Activated B cell treated with CpG ODN at 0.5 μM for 24 hours (primary cell): ENCODE measurements around the gene TIMP2. TPM values are rescaled to one million over a fixed set of nuclear protein-coding genes. Genes with fewer than 3 reads are reported as not detected.
"Not testable (repeated sequence)": the region's sequence is repeated elsewhere in the genome, so short reads cannot be mapped to it uniquely, and the experiment has no call there.

ENCODE experiments used
- ATAC-seq: fragments of 200-7000 bp; cut with Tn5 transposase; one replicate; pipeline ENCODE4 v1.10.0; 2021; ENCODE audit warnings: low read depth, mild to moderate bottlenecking, moderate library complexity
- CTCF ChIA-PET: fragments of 350-600 bp; sonication (Branson Sonifier 250); formaldehyde crosslinking; loops from one replicate; lab custom pipeline; 2021; ENCODE audit warnings: antibody characterized with exemption; lab: Charles Lee
- POLR2A ChIA-PET: fragments of 350-600 bp; sonication (Branson Sonifier 250); formaldehyde crosslinking; loops from one replicate; lab custom pipeline; 2021; ENCODE audit warnings: antibody characterized with exemption; lab: Charles Lee
- DNase-seq: peaks from one replicate; pipeline ENCODE4 v3.0.0; 2022
- H3K27ac Mint-ChIP-seq: one replicate; pipeline ENCODE4 v1.8.0; 2020; ENCODE audit warnings: mixed read lengths
- H3K27me3 Mint-ChIP-seq: one replicate; pipeline ENCODE4 v1.8.0; 2021; ENCODE audit warnings: mixed read lengths
- H3K36me3 Mint-ChIP-seq: one replicate; pipeline ENCODE4 v1.8.0; 2021; ENCODE audit warnings: low read depth, mixed read lengths
- H3K4me1 Mint-ChIP-seq: one replicate; pipeline ENCODE4 v1.8.0; 2021; ENCODE audit warnings: mixed read lengths
- H3K4me3 Mint-ChIP-seq: one replicate; pipeline ENCODE4 v1.8.0; 2020; ENCODE audit warnings: mild to moderate bottlenecking, mixed read lengths
- H3K9me3 Mint-ChIP-seq: one replicate; pipeline ENCODE4 v1.8.0; 2020; ENCODE audit warnings: mixed read lengths
- intact Hi-C: fragments of 100-400 bp; cut with micrococcal nuclease; formaldehyde crosslinking; loops from one replicate; pipeline ENCODE4 v1.15.1; 2024
- total RNA-seq: library from RNA; stranded (reverse); gene quantifications from 2 replicates; pipeline ENCODE4 v1.2.3, GENCODE V29; 2022
- TF ChIP-seq, protein P1 (sequence below): fragments of 200-600 bp; IDR thresholded peaks from one replicate; pipeline ENCODE4 v1.8.0; 2022; ENCODE audit warnings: antibody characterized with exemption, mild to moderate bottlenecking

TIMP2 gene
- total RNA-seq, 1 donor from 2014 or later = 4.2 TPM

DNA sequence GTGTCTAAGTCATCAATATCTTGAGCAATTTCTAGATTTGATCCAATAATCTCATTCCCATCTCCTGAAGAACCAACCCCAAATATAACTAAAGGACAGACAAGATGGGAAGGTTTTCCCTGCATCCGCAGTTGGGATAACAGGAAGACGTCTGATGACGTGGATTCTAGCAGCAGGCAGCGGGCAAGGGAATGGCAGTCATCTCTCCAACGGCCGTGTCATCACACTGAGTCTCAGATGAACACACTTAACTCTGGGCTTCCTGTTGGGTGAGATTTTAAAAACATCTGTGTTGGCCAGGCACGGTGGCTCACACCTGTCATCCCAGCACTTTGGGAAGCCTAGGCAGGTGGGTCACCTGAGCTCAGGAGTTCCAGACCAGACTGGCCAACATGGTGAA lies 20.9 kb upstream of the TIMP2 start:
- ATAC-seq (no peak), DNase-seq (no peak)
- Mint-ChIP-seq H3K4me3 (no peak overlapping the region), H3K36me3 (no peaks in the 10 kb centered on the region), H3K27ac (no peak overlapping the region), H3K27me3 (peaks cover 15% of the 10 kb centered on the region), H3K4me1 (peaks cover 11% of the 10 kb centered on the region), H3K9me3 (peaks cover 11% of the 10 kb centered on the region)
- TF ChIP-seq, protein P1, sequence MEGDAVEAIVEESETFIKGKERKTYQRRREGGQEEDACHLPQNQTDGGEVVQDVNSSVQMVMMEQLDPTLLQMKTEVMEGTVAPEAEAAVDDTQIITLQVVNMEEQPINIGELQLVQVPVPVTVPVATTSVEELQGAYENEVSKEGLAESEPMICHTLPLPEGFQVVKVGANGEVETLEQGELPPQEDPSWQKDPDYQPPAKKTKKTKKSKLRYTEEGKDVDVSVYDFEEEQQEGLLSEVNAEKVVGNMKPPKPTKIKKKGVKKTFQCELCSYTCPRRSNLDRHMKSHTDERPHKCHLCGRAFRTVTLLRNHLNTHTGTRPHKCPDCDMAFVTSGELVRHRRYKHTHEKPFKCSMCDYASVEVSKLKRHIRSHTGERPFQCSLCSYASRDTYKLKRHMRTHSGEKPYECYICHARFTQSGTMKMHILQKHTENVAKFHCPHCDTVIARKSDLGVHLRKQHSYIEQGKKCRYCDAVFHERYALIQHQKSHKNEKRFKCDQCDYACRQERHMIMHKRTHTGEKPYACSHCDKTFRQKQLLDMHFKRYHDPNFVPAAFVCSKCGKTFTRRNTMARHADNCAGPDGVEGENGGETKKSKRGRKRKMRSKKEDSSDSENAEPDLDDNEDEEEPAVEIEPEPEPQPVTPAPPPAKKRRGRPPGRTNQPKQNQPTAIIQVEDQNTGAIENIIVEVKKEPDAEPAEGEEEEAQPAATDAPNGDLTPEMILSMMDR = no peak
- intact Hi-C loops = no loop called here
- POLR2A ChIA-PET = no interaction called here
- CTCF ChIA-PET = no interaction called here

DNA sequence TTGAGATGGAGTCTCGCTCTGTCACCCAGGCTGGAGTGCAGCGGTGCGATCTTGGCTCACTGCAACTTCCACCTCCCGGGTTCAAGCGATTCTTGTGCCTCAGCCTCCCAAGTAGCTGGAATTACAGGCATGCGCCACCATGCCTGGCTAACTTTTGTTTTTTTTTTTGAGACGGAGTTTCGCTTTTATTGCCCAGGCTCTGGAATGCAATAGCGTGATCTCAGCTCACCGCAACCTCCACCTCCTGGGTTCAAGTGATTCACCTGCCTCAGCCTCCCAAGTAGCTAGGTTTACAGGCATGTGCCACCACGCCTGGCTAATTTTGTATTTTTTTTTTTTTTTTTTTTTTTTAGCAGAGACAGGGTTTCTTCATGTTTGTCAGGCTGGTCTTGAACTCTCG lies 20.3 kb upstream of the TIMP2 start:
- intact Hi-C loops, DNase-seq, H3K27ac Mint-ChIP-seq, H3K36me3 Mint-ChIP-seq, H3K9me3 Mint-ChIP-seq, ATAC-seq, H3K4me3 Mint-ChIP-seq: not testable (repeated sequence)
- ChIA-PET POLR2A (interaction anchor here (0.7 kb wide), 1 partner anchor 136 kb away, joined by 7 read pairs; no protein-coding TSS in a partner anchor), CTCF (interaction anchor here (0.6 to 0.8 kb wide), 2 partner anchors 26 to 198 kb away, joined by 3 read pairs; no protein-coding TSS in a partner anchor)
- Mint-ChIP-seq H3K27me3 (peaks cover 12% of the 10 kb centered on the region), H3K4me1 (peaks cover 11% of the 10 kb centered on the region)

DNA sequence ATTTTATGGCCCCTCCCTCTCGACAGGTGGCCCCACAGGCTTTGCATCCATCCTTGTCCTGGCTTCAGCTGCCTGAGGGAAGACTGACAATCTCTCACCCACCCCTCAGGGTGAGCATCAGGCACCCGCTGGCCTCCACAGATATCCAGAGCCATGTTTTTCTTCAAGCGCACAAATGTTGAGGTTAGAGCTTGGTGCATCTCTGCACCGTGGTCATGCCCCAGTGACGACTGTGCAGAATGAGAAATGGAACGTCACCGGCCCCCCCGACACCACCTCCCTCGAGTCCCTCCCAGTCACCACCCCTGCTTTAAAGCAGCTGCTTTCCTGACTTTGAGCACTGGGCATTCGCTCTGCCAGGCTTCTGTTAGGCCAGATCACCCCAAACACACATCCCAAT lies 19.8 kb upstream of the TIMP2 start:
- POLR2A ChIA-PET = interaction anchor here (0.7 kb wide), 1 partner anchor 135 kb away, joined by 7 read pairs; no protein-coding TSS in a partner anchor
- intact Hi-C loops = no loop called here
- CTCF ChIA-PET = interaction anchor here (0.6 to 0.8 kb wide), 2 partner anchors 27 to 198 kb away, joined by 3 read pairs; no protein-coding TSS in a partner anchor
- Mint-ChIP-seq H3K9me3 (peaks cover 1% of the 10 kb centered on the region), H3K36me3 (no peaks in the 10 kb centered on the region), H3K27me3 (peaks cover 12% of the 10 kb centered on the region), H3K4me1 (peaks cover 11% of the 10 kb centered on the region), H3K27ac (no peak overlapping the region), H3K4me3 (no peak overlapping the region)
- no peak for DNase-seq
- TF ChIP-seq, protein P1 = no peak
- no peak for ATAC-seq

DNA sequence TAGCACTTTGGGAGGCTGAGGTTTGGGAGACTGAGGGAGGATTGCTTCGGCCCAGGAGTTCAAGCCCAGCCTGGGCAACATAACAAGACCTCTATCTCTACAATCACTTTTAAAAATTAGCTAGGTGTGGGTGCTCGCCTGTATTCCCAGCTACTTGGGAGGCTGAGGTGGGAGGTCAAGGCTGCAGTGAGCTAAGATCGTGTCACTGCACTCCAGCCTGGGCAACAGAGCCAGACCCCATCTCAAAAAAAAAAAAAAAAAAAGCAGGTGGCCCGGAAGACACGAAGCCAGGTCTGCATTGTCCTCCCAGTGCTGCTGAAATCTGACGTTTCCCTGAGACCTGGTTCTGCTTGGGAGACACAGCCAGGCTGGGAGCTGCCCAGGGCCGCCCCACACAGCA lies 18.8 kb upstream of the TIMP2 start:
- no peak for DNase-seq
- no peaks in the 10 kb centered on the region for H3K9me3 Mint-ChIP-seq
- intact Hi-C loops = no loop called here
- H3K36me3 Mint-ChIP-seq = no peaks in the 10 kb centered on the region
- ChIA-PET POLR2A (no interaction called here), CTCF (no interaction called here)
- H3K27ac Mint-ChIP-seq = no peak overlapping the region
- no peak overlapping the region for H3K4me3 Mint-ChIP-seq
- TF ChIP-seq, protein P1 = no peak
- no peak for ATAC-seq
- H3K4me1 Mint-ChIP-seq = peaks cover 11% of the 10 kb centered on the region
- peaks cover 7% of the 10 kb centered on the region for H3K27me3 Mint-ChIP-seq

DNA sequence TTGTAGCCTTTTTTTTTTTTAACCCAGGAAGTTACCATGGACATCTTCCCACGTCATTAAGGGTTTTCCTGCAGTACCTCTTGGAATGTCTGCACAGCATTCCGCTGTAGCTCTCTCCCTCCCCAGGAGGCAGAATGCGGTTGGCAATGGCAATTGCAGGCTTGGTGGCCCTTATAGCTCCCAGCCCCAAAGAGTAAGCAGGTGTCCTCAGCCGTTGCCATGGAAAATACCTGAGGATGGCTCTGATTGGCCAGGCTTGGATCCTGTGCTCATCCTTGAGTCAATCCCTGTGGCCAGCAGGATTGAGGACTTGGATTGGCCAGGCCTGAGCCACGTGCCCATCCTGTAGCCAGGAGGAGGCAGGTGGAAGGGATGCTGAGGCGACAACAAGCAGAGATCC lies 15.5 kb upstream of the TIMP2 start:
- CTCF ChIA-PET = no interaction called here
- Mint-ChIP-seq H3K36me3 (no peaks in the 10 kb centered on the region), H3K9me3 (no peaks in the 10 kb centered on the region), H3K27ac (no peak overlapping the region), H3K4me1 (peaks cover 3% of the 10 kb centered on the region), H3K4me3 (no peak overlapping the region), H3K27me3 (peaks cover 5% of the 10 kb centered on the region)
- POLR2A ChIA-PET = interaction anchor here (0.5 kb wide), 1 partner anchor 89 kb away, joined by 4 read pairs; no protein-coding TSS in a partner anchor
- DNase-seq (no peak), ATAC-seq (no peak)
- TF ChIP-seq, protein P1 = no peak
- intact Hi-C loops = no loop called here

DNA sequence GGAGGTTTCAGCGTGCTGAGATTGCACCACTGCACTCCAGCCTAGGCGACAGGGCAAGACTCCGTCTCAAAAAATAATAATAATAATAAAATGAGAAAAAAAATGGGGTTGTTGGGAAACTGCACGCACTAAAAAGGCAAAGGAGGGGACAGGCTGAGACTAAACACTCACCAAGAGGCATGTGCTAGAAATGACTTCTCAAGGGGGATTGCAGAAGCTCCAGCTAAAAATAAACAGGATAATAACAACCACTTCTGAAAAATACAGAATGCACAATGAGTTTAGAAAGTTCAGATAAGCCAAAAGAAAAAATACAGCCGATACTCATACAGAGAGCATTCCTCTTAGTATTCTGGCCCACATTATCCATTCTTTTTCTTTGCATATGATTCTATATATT lies 15.1 kb upstream of the TIMP2 start:
- Mint-ChIP-seq H3K36me3 (no peaks in the 10 kb centered on the region), H3K27ac (no peak overlapping the region), H3K9me3 (no peaks in the 10 kb centered on the region), H3K27me3 (peaks cover 5% of the 10 kb centered on the region), H3K4me3 (no peak overlapping the region), H3K4me1 (peaks cover 3% of the 10 kb centered on the region)
- CTCF ChIA-PET = no interaction called here
- POLR2A ChIA-PET = no interaction called here
- no peak for ATAC-seq
- no peak for DNase-seq
- intact Hi-C loops = no loop called here
- TF ChIP-seq, protein P1 = no peak
